Endothelial cell of umbilical vein (primary cell): ENCODE data around the gene NXPE1. TPM values are rescaled to one million over a fixed set of nuclear protein-coding genes. Genes with fewer than 3 reads are reported as not detected.

Source experiments
- BruUV-seq: library from RNA; stranded (reverse); fragments of 400-500 nt; replicated peaks from 2 replicates; lab custom pipeline; 2021; lab: Mats Ljungman, UMichigan
- CTCF ChIA-PET: fragments of 300-600, 350-600 bp; sonication (Branson Sonifier 250); formaldehyde crosslinking; loops from one replicate; lab custom pipeline; 2021; ENCODE audit warnings: antibody characterized with exemption, inconsistent platforms; lab: Charles Lee
- POLR2A ChIA-PET: fragments of 300-600, 350-600 bp; sonication (Branson Sonifier 250); formaldehyde crosslinking; loops from one replicate; lab custom pipeline; 2021; ENCODE audit warnings: antibody characterized with exemption, inconsistent platforms; lab: Charles Lee
- DNase-seq: peaks from one replicate; pipeline ENCODE4 v3.0.0-alpha.2; 2011; ENCODE audit warnings: low read depth, low spot score
- FAIRE-seq: peaks from 2 replicates; lab custom pipeline; 2011; peaks lifted over from hg19 to GRCh38; lab: Jason Lieb, UNC
- H2AFZ ChIP-seq: 2 replicates; pipeline ENCODE4 v1.6.0; 2012; ENCODE audit warnings: low read depth, low read length, control low read depth, inconsistent platforms
- H3K27ac ChIP-seq: 2 replicates; pipeline ENCODE4 v1.5.1; 2011; ENCODE audit warnings: low read depth, mild to moderate bottlenecking, control low read depth, low read length, moderate library complexity; ENCODE audit not compliant: insufficient read depth
- H3K27me3 ChIP-seq, 2 experiments: 2 replicates each; pipeline versions ENCODE4 v1.6.0 to v1.6.1; 2011; ENCODE audit warnings: low read length in 2 of 2, mixed read lengths in 1 of 2; ENCODE audit not compliant: control insufficient read depth in 2 of 2, insufficient read depth in 2 of 2
- H3K36me3 ChIP-seq, 2 experiments: 2 replicates in 1 of 2; 3 replicates in 1 of 2; pipeline ENCODE4 v1.5.1; 2011; ENCODE audit warnings: low read length in 2 of 2, mild to moderate bottlenecking in 1 of 2, moderate library complexity in 1 of 2; ENCODE audit not compliant: control insufficient read depth in 2 of 2, insufficient read depth in 2 of 2; ENCODE audit errors: extremely low read depth in 1 of 2
- H3K4me1 ChIP-seq: 3 replicates; pipeline ENCODE4 v1.5.1; 2011; ENCODE audit warnings: mild to moderate bottlenecking, low read length; ENCODE audit not compliant: control insufficient read depth, insufficient read depth; ENCODE audit errors: extremely low read depth
- H3K4me2 ChIP-seq: 2 replicates; pipeline ENCODE4 v1.6.1; 2011; ENCODE audit warnings: low read length, control low read depth, mixed read lengths; ENCODE audit not compliant: insufficient read depth
- H3K4me3 ChIP-seq, 3 experiments: fragments of 200-600 bp in 1 of 3; sonication (generic), shearing (Covaris generic) in 1 of 3; replicated peaks in 1 of 3; 2 replicates each; pipeline ENCODE4 v1.5.1; 2011 to 2016; ENCODE audit warnings: control low read depth in 3 of 3, low read length in 3 of 3, mild to moderate bottlenecking in 2 of 3, inconsistent platforms in 1 of 3, low read depth in 1 of 3, moderate library complexity in 1 of 3; ENCODE audit not compliant: insufficient read depth in 1 of 3
- H3K79me2 ChIP-seq: 2 replicates; pipeline ENCODE4 v1.6.0; 2012; ENCODE audit warnings: low read length, inconsistent platforms; ENCODE audit not compliant: control insufficient read depth, insufficient read depth
- H3K9ac ChIP-seq: replicated peaks from 2 replicates; pipeline ENCODE3; 2011; ENCODE audit warnings: low read length, control low read depth; ENCODE audit not compliant: insufficient read depth; ENCODE audit errors: extremely low read depth
- H3K9me1 ChIP-seq: replicated peaks from 3 replicates; pipeline ENCODE4 v1.6.0; 2011; ENCODE audit warnings: mild to moderate bottlenecking, low read length; ENCODE audit not compliant: control insufficient read depth, insufficient read depth; ENCODE audit errors: extremely low read depth
- H3K9me3 ChIP-seq: replicated peaks from 2 replicates; pipeline ENCODE4 v1.5.1; 2012; ENCODE audit warnings: low read length, inconsistent platforms; ENCODE audit not compliant: control insufficient read depth, insufficient read depth
- H4K20me1 ChIP-seq: replicated peaks from 2 replicates; pipeline ENCODE3; 2011; ENCODE audit warnings: mild to moderate bottlenecking, low read length; ENCODE audit not compliant: control insufficient read depth, insufficient read depth; ENCODE audit errors: extremely low read depth
- CTCF ChIP-seq, 2 donors: IDR thresholded peaks; 1 replicate in 1 of 2; 2 replicates in 1 of 2; pipeline ENCODE4 v1.5.1; 2011; ENCODE audit warnings: low read length in 2 of 2, mild to moderate bottlenecking in 2 of 2, moderate library complexity in 2 of 2, control low read depth in 1 of 2, inconsistent platforms in 1 of 2, low read depth in 1 of 2; ENCODE audit not compliant: insufficient read depth in 1 of 2; ENCODE audit errors: extremely low read depth in 1 of 2
- EZH2 ChIP-seq: IDR thresholded peaks from 2 replicates; pipeline ENCODE4 v1.6.1; 2012; ENCODE audit warnings: borderline replicate concordance, low read depth, mild to moderate bottlenecking, moderate library complexity, low read length, inconsistent platforms; ENCODE audit not compliant: severe bottlenecking
- FOS ChIP-seq: IDR thresholded peaks from 2 replicates; pipeline ENCODE4 v1.6.1; 2011; ENCODE audit warnings: mild to moderate bottlenecking, low read length, moderate library complexity, borderline replicate concordance; ENCODE audit not compliant: insufficient read depth
- GATA2 ChIP-seq: IDR thresholded peaks from 2 replicates; pipeline ENCODE4 v1.7.0; 2011; ENCODE audit warnings: low read depth, mild to moderate bottlenecking, moderate library complexity, mixed read lengths, low read length; ENCODE audit not compliant: insufficient read length, insufficient read depth
- JUN ChIP-seq: IDR thresholded peaks from 2 replicates; pipeline ENCODE4 v1.6.1; 2011; ENCODE audit warnings: borderline replicate concordance, low read depth; ENCODE audit not compliant: insufficient read length, insufficient read depth
- MAX ChIP-seq: IDR thresholded peaks from 2 replicates; pipeline ENCODE4 v1.6.1; 2011; ENCODE audit not compliant: insufficient read depth, insufficient read length
- MYC ChIP-seq: IDR thresholded peaks from one replicate; pipeline ENCODE4 v1.6.1; 2011; ENCODE audit warnings: mild to moderate bottlenecking, low read depth, low read length
- POLR2A ChIP-seq: IDR thresholded peaks from 2 replicates; pipeline ENCODE4 v1.6.1; 2012; ENCODE audit warnings: low read depth, mild to moderate bottlenecking, control low read depth, low read length
- POLR2AphosphoS5 ChIP-seq: IDR thresholded peaks from 2 replicates; pipeline ENCODE4 v1.6.1; 2012; ENCODE audit warnings: low read depth, mild to moderate bottlenecking, control low read depth, low read length, moderate library complexity; ENCODE audit not compliant: insufficient read depth
- dilution Hi-C: fragments of 300-500 bp; cut with MboI; formaldehyde crosslinking; loops from one replicate; pipeline ENCODE4 v1.15.0; 2019; ENCODE audit warnings: low sequenced_read_pairs; ENCODE audit not compliant: extremely low pct_ligation_motif_present
- intact Hi-C: fragments of 100-400 bp; cut with micrococcal nuclease; formaldehyde crosslinking; loops from one replicate; pipeline ENCODE4 v1.10.0; 2022
- polyA plus RNA-seq, 4 experiments: library from polyadenylated mRNA; depleted of rRNA in 3 of 4; stranded (reverse) in 3 of 4; unstranded in 1 of 4; fragments of >200 nt; gene quantifications; 2 replicates each; pipeline versions ENCODE4 v1.2.1 to v1.2.3, GENCODE V29; 2011 to 2012; ENCODE audit warnings: missing spikeins in 1 of 4
- total RNA-seq: library from RNA; stranded (reverse); gene quantifications from 2 replicates; pipeline ENCODE4 v1.2.3, GENCODE V29; 2021

The NXPE1 gene
- total and polyA plus RNA-seq, 2 donors (not counting 3 experiments of a cell fraction or from before 2014, with no cell fraction given): not detected

DNA sequence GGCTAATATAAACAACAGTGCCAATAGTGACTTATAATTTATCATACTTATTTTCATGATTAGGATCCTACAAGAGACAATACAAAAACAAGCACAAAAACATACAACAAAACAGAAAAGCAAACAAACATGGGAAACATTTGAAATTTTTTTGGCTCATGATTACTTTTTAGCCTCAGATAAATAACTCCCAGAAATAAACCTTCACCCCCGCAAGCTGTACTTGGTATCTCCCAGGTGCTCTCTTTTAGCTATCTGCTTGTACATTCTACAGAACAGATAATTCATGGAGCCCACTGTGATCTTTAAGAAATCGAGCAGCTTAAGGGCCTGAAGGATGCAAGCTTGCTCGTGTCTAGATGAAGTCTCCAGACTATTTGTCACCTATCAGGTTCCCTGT lies 35.0 kb upstream of the NXPE1 start:
- DNase-seq (no peak), FAIRE-seq (no peak)
- no peak overlapping the region for H3K4me2 ChIP-seq
- ChIA-PET POLR2A (interaction anchor here (0.6 kb wide), 1 partner anchor 152 kb away, joined by 6 read pairs; no protein-coding TSS in a partner anchor), CTCF (no interaction called here)
- H3K9me3 ChIP-seq: no peaks in the 10 kb centered on the region
- peaks cover 0 to 6% of the 10 kb centered on the region in 2 experiments for H3K27me3 ChIP-seq
- H3K9ac ChIP-seq: no peak overlapping the region
- H3K27ac ChIP-seq: no peak overlapping the region
- H3K36me3 ChIP-seq: no peaks in the 10 kb centered on the region
- H3K4me3 ChIP-seq: no peak overlapping the region
- no peak for TF ChIP-seq EZH2
- H3K79me2 ChIP-seq: no peaks in the 10 kb centered on the region
- dilution Hi-C loops (no loop called here), intact Hi-C loops (no loop called here)
- H4K20me1 ChIP-seq: no peaks in the 10 kb centered on the region
- no TSS peak for BruUV-seq
- H3K4me1 ChIP-seq: no peaks in the 10 kb centered on the region
- no peaks in the 10 kb centered on the region for H3K9me1 ChIP-seq
- H2AFZ ChIP-seq: no peak overlapping the region

GRCh38 chr11:114587398-114587953 lies 27.8 kb upstream of the NXPE1 start:
- dilution Hi-C loops: no loop called here
- Histone ChIP-seq H3K4me2 (no peak overlapping the region), H3K27ac (no peak overlapping the region), H3K4me1 (no peaks in the 10 kb centered on the region), H2AFZ (no peak overlapping the region), H3K27me3 (no peaks in the 10 kb centered on the region), H4K20me1 (no peaks in the 10 kb centered on the region), H3K79me2 (no peaks in the 10 kb centered on the region), H3K36me3 (no peaks in the 10 kb centered on the region), H3K4me3 (no peak overlapping the region), H3K9me1 (no peaks in the 10 kb centered on the region), H3K9me3 (peaks cover 2% of the 10 kb centered on the region), H3K9ac (no peak overlapping the region)
- intact Hi-C loops: loop anchor here (1.0 kb wide), 1 partner anchor 247 kb away; no protein-coding TSS in a partner anchor
- TF ChIP-seq GATA2 (no peak), EZH2 (no peak), MAX (no peak), CTCF (IDR thresholded peaks at IDR 0.05; ENCODE audit: extremely low read depth in 1 of 2, insufficient read depth in 1 of 2, low read depth in 1 of 2, low read length in 2 of 2) (no peak), FOS (no peak), POLR2A (no peak), POLR2AphosphoS5 (no peak), MYC (no peak), JUN (no peak)
- no TSS peak for BruUV-seq
- ChIA-PET POLR2A (no interaction called here), CTCF (interaction anchor here (0.7 to 2.0 kb wide), 3 partner anchors 147 to 278 kb away, joined by 3 to 7 read pairs (median 3); no protein-coding TSS in a partner anchor)
- DNase-seq: no peak
- FAIRE-seq: no peak
